ENCODE measurements around the gene ANKRD7.

GRCh38 chr7:118250860-118251494 lies 26.5 kb downstream of the ANKRD7 start:
- TF ChIP-seq CTCF (IDR thresholded peaks at IDR 0.05) (no peak), POLR2A (IDR thresholded peaks at IDR 0.05; ENCODE audit: low read depth) (no peak)

All from esophagus muscularis mucosa (tissue), 3 donors.